Measurements from ENCODE around the gene PLCD4. TPM values are rescaled to one million over a fixed set of nuclear protein-coding genes. Genes with fewer than 3 reads are reported as not detected.

The PLCD4 gene
- total and polyA plus RNA-seq, 2 of the 8 experiments (the other 6 are each of a cell fraction or from before 2014, with no cell fraction given): 0.21 to 0.50 TPM

- DNase-seq (ENCODE audit: low read depth in 1 of 2, low spot score in 2 of 2): no peak
- no peak overlapping the region for H3K4me3 ChIP-seq (ENCODE audit: extremely low read depth in 1 of 4, insufficient read depth in 2 of 4, low read depth in 3 of 4, low read length in 4 of 4)
- TF ChIP-seq PHF8 (conservative IDR thresholded peaks at IDR 0.05; ENCODE audit: low read depth, low read length): no peak
- TF ChIP-seq TEAD4 (IDR thresholded peaks at IDR 0.05; ENCODE audit: low read depth, low read length): no peak
- TF ChIP-seq SP4 (IDR thresholded peaks at IDR 0.05; ENCODE audit: low read length): no peak
- no peak for TF ChIP-seq CREB1 (IDR thresholded peaks at IDR 0.05)
- TF ChIP-seq SAP30 (IDR thresholded peaks at IDR 0.05; ENCODE audit: insufficient read depth, insufficient replicate concordance, low read length): no peak
- TF ChIP-seq RAD21 (IDR thresholded peaks at IDR 0.05 in 1 of 2, conservative IDR thresholded peaks at IDR 0.05 in 1 of 2; ENCODE audit: low read depth in 2 of 2, low read length in 2 of 2): no peak
- no peak for TF ChIP-seq TBP (IDR thresholded peaks at IDR 0.05; ENCODE audit: low read depth, low read length)
- TF ChIP-seq RFX5 (IDR thresholded peaks at IDR 0.05; ENCODE audit: borderline replicate concordance, low read depth, low read length): no peak
- TF ChIP-seq, protein P1, sequence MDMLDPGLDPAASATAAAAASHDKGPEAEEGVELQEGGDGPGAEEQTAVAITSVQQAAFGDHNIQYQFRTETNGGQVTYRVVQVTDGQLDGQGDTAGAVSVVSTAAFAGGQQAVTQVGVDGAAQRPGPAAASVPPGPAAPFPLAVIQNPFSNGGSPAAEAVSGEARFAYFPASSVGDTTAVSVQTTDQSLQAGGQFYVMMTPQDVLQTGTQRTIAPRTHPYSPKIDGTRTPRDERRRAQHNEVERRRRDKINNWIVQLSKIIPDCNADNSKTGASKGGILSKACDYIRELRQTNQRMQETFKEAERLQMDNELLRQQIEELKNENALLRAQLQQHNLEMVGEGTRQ (IDR thresholded peaks at IDR 0.05; ENCODE audit: low read length): no peak
- TF ChIP-seq CHD1 (IDR thresholded peaks at IDR 0.05; ENCODE audit: low read depth, low read length): no peak
- no peak for TF ChIP-seq RXRA (IDR thresholded peaks at IDR 0.05; ENCODE audit: insufficient read depth, low read depth, low read length)
- no peak for TF ChIP-seq KDM5A (IDR thresholded peaks at IDR 0.05; ENCODE audit: low read length)
- H2BK12ac ChIP-seq (ENCODE audit: low read depth, low read length): no peak overlapping the region
- H2BK20ac ChIP-seq (ENCODE audit: low read length): no peak overlapping the region
- H3K9ac ChIP-seq (replicated peaks in 1 of 4; ENCODE audit: extremely low read depth in 1 of 4, low read depth in 3 of 4, low read length in 3 of 4): no peak overlapping the region
- no peak overlapping the region for H2AFZ ChIP-seq (ENCODE audit: low read length)
- no peak overlapping the region for H3K18ac ChIP-seq (ENCODE audit: extremely low read depth, low read length)
- H3K56ac ChIP-seq (replicated peaks; ENCODE audit: insufficient read length, low read depth, low read length): no peak overlapping the region
- H4K20me1 ChIP-seq (replicated peaks in 1 of 2; ENCODE audit: control insufficient read depth in 1 of 2, insufficient read depth in 2 of 2, low read length in 2 of 2): no peaks in the 10 kb centered on the region
- no peak overlapping the region for H4K91ac ChIP-seq (replicated peaks; ENCODE audit: insufficient read length, low read length)
- no peak overlapping the region for H3K27ac ChIP-seq (ENCODE audit: low read depth, low read length)
- H3K14ac ChIP-seq (ENCODE audit: insufficient read length): no peak overlapping the region
- peaks cover 10% of the 10 kb centered on the region; the same call in 1 of the 2 replicates for H3K23me2 ChIP-seq (ENCODE audit: low read depth, low read length)
- peaks cover 0 to 4% of the 10 kb centered on the region in 2 experiments; a peak in 1 of 4 replicates for H3K79me2 ChIP-seq (ENCODE audit: control insufficient read depth in 1 of 2, insufficient read depth in 2 of 2, low read length in 2 of 2)
- no peaks in the 10 kb centered on the region for H3K27me3 ChIP-seq (replicated peaks in 1 of 4; ENCODE audit: control insufficient read depth in 3 of 4, extremely low read depth in 1 of 4, insufficient read depth in 3 of 4, low read length in 3 of 4)
- H3K79me1 ChIP-seq (ENCODE audit: low read depth, low read length): 0 out of 2 replicates have a peak, but pooled peaks cover 3% of the 10 kb centered on the region
- H4K5ac ChIP-seq (ENCODE audit: insufficient read length, low read depth, low read length): no peak overlapping the region
- H3K4me2 ChIP-seq (ENCODE audit: insufficient read depth in 1 of 2, low read depth in 2 of 2, low read length in 2 of 2): no peak overlapping the region
- ChIA-PET CTCF (ENCODE audit: partially characterized antibody) (interaction anchor here (1.2 to 2.0 kb wide), 3 partner anchors 14 to 390 kb away, joined by 3 to 5 read pairs (median 4); no protein-coding TSS in a partner anchor), POLR2A (ENCODE audit: partially characterized antibody) (interaction anchor here (6.6 kb wide), 1 partner anchor 11 kb away, joined by 95 read pairs; the partner anchor contains the start of genes RNF25 and STK36)
- H3K23ac ChIP-seq (ENCODE audit: insufficient read length): no peak overlapping the region
- H2BK120ac ChIP-seq (replicated peaks; ENCODE audit: low read depth, low read length): no peak overlapping the region
- no peak overlapping the region for H2BK15ac ChIP-seq (ENCODE audit: low read length)
- no peak overlapping the region for H2AK5ac ChIP-seq (ENCODE audit: low read depth, low read length)
- peaks cover 27 to 50% (median 43%) of the 10 kb centered on the region in 4 experiments for H3K36me3 ChIP-seq (ENCODE audit: control insufficient read depth in 2 of 4, insufficient read depth in 4 of 4, low read length in 3 of 4)
- WGBS, 2 experiments (ENCODE audit: extremely low coverage in 1 of 2, insufficient coverage in 1 of 2, insufficient read length in 1 of 2, insufficient replicate concordance in 2 of 2, low coverage in 1 of 2, low lambda C conversion rate in 2 of 2, missing lambda C conversion rate in 1 of 2): 92% methylated on average over 9 of the region's 10 CpGs; no CpG with 5 or more reads in 1 of the 2 experiments
- no peak overlapping the region for H4K8ac ChIP-seq (ENCODE audit: extremely low read depth, insufficient read depth, low read length)
- H3K4me1 ChIP-seq (replicated peaks in 1 of 4; ENCODE audit: control insufficient read depth in 3 of 4, insufficient read depth in 4 of 4, low read length in 3 of 4): peaks cover 0 to 5% (median under 1%) of the 10 kb centered on the region in 4 experiments; a peak in 2 of 7 replicates
- no peak overlapping the region for H2BK5ac ChIP-seq (ENCODE audit: low read depth, low read length)
- H3K9me3 ChIP-seq (ENCODE audit: insufficient read depth in 2 of 2, low read depth in 1 of 2, low read length in 1 of 2): no peaks in the 10 kb centered on the region
- no peak for FAIRE-seq
- no peak overlapping the region for H3K4ac ChIP-seq (replicated peaks; ENCODE audit: insufficient read length, low read depth, low read length)
Measured at GRCh38 chr2:218662827-218663226, 55.1 kb downstream of the PLCD4 start.
